HUDEP-2 (cell line): Measurements from ENCODE around the gene HLA-F.
A peak's percentile ranks its signal among the peaks of the same experiment; 100 is the strongest.

Experiments
- DNase-seq, 76 experiments: peaks; one replicate each; lab custom pipeline; 2025; ENCODE audit not compliant: unreplicated experiment in 76 of 76; lab: John Stamatoyannopoulos, UW

Gene HLA-F

DNA sequence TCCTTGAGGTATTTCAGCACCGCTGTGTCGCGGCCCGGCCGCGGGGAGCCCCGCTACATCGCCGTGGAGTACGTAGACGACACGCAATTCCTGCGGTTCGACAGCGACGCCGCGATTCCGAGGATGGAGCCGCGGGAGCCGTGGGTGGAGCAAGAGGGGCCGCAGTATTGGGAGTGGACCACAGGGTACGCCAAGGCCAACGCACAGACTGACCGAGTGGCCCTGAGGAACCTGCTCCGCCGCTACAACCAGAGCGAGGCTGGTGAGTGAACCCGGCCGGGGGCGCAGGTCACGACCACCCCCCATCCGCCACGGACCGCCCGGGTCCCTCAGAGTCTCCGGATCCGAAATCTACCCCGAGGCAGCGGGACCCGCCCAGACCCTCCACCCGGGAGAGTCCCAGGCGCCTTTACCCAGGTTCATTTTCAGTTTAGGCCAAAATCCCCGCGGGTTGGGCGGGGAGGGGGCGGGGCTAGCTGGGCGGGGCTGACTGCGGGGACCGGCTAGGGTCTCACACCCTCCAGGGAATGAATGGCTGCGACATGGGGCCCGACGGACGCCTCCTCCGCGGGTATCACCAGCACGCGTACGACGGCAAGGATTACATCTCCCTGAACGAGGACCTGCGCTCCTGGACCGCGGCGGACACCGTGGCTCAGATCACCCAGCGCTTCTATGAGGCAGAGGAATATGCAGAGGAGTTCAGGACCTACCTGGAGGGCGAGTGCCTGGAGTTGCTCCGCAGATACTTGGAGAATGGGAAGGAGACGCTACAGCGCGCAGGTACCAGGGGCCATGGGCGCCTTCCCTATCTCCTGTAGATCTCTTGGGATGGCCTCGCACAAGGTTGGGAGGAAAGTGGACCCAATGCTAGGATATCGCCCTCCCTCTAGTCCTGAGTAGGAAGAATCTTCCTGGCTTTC is 693 bp downstream of the HLA-F start:
- DNase-seq: no peak

DNA sequence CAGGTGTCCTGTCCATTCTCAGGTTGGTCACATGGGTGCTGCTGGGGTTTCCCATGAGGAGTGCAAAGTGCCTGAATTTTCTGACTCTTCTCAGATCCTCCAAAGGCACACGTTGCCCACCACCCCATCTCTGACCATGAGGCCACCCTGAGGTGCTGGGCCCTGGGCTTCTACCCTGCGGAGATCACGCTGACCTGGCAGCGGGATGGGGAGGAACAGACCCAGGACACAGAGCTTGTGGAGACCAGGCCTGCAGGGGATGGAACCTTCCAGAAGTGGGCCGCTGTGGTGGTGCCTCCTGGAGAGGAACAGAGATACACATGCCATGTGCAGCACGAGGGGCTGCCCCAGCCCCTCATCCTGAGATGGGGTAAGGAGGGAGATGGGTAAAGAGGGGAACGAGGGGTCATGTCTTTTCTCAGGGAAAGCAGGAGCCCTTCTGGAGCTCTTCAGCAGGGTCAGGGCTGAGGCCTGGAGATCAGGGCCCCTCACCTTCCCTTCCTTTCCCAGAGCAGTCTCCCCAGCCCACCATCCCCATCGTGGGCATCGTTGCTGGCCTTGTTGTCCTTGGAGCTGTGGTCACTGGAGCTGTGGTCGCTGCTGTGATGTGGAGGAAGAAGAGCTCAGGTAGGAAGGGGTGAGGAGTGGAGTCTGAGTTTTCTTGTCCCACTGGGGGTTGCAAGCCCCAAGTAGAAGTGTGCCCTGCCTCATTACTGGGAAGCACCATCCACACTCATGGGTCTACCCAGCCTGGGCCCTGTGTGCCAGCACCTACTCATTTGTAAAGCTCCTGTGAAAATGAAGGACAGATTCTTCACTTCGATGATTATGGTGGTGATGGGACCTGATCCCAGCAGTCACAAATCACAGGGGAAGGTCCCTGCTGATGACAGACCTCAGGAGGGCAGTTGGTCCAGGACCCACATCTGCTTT is 2.0 kb downstream of the HLA-F start:
- no peak for DNase-seq

DNA sequence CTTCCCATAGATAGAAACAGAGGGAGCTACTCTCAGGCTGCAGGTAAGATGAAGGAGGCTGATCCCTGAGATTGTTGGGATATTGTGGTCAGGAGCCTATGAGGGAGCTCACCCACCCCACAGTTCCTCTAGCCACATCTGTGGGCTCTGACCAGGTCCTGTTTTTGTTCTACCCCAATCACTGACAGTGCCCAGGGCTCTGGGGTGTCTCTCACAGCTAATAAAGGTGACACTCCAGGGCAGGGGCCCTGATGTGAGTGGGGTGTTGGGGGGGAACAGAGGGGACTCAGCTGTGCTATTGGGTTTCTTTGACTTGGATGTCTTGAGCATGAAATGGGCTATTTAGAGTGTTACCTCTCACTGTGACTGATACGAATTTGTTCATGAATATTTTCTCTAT is 2.8 kb downstream of the HLA-F start:
- no peak for DNase-seq

DNA sequence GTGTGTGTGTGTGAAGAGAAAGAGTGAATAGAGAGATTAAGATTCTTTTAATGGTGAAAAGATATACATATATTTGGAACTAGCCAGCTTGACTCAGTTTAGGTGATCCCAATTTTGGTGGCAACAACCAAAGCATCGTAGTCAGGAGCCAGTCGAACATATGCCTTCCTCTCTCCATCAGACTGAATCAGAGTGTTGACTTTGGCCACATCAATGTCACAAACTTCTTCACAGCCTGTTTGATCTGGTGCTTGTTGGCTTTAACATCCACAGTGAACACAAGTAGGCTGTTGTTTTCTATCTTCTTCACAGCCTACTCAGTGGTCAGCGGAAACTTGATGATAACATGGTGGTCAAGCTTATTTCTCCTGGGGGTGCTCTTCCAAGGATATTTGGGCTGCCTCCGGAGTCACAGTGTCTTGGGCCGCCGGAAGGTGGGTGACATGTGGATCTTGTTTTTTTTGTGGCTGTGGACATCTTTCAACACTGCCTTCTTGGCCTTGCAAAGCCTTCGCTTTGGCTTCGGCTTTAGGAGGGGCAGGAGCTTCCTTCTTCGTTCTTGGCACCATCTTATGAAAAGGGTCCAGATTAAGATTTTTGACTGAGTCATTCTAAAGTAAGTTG is 3.4 kb downstream of the HLA-F start:
- no peak for DNase-seq

DNA sequence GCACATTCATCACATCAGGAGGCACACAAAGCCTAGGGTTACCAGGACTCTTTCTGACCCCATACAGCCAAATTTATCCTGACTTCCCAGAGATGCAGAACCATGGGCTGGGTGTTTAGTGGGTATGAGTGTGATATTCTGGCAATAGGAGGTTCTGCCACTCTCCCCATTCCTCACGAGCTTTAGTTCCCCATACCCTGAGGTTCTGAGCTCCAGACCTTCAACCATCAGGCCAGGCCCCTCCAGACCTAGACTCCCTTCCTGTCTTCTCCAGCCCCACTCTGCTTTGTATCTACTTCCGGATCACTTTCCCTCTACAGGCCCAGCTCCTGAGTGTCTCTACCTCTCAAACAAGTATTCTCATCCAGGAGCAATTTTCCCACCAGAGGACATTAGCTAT is 4.4 kb downstream of the HLA-F start:
- no peak for DNase-seq

DNA sequence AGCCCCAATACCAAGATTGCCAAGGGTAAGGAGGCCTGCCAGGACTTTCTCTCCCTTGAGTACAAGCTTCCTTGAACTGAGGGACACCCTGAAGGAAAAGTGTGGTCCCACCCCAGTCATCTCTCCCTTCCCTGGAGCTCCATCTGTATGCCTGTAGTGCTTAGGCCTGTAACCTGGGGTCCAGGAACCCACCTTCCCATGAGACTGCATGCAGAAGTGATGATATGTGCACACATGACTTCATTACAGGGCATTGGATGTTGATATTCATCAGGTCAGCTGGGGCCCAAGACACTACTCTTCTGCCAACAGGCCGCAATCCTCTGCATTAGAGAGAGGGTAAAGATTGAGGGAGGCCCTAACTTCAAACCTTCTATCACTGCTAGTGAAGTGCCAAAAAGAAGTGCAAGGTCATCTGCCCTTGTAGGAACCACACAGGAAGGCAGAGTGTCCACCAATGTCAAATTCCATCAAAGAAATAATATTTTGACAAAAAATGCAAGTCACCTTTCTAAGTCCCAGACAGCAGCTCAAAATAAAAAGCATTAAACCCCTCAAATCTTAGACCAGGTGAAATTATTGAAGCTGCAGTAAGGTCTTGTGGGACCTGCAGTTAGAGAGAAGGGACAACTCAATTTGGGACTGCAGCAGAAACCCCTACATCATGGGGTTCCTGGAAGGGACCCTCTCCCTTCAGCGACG is 5.1 kb downstream of the HLA-F start:
- DNase-seq: no peak

DNA sequence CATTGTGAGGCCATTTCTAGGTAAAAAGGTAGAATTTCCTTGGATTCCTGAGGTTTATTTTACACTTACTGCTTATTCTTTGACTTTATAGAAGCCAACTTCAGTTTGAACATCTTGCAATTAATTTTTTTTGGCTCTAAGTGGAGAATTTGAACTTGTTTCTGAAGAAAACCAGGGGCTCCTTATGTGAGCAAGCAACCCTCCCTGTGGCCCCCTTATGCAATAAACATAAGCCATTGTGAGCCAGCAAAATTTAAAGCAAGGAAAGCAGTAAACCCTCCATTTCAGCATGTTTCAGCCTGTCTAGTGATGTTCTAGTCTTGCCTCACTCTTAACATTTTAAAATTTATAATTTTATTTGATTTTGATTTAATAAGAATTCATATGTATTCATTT is 5.6 kb downstream of the HLA-F start:
- DNase-seq: no peak

DNA sequence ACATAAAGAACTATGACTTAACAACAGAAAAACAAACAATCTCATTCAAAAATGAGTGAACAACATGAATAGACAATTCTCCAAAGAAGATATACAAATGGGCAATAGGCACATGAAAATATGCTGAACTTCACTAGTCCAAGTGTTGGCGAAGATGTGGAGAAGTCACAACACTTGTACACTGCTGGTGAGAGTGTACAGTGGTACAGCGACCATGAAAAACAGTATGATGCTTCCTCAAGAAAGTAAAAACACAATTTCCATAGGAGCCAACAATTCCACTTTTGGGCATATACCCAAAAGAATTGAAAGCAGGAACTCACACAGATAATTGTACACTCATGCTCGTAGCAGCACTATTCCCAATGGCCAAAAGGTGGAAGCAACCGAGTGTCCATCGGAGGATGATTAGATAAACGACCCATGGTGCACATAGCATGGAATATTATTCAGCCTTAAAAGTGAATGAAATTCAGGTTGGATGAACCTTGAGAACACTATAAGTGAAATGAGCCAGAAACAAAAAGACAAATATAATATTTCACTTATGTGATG is 6.6 kb downstream of the HLA-F start:
- no peak for DNase-seq

DNA sequence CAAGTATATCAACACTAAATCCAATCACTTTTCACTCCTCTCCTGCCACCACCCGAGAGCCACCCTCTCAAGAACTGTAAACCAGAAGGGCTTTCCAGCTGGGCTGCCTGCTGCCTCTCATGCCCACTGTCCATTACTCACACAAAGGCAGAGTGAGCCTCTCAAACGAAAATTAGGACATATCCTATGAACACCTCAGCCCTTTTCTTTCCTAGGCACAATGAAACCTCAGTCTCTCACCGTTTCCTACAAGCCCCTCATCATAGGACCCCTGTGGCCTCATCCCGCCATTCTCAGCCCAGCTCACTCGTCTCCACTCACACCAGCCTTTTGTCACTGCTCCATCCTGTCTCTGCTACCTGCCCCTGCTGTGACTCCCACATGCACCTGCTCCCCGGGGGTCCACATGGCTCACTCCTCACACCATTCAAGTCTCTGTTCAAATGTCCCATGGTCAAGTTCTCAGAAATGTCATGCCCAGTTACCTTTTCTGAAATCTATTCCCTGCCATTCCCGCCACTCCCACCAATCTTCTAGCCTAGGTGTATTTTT is 7.4 kb downstream of the HLA-F start:
- DNase-seq: no peak

DNA sequence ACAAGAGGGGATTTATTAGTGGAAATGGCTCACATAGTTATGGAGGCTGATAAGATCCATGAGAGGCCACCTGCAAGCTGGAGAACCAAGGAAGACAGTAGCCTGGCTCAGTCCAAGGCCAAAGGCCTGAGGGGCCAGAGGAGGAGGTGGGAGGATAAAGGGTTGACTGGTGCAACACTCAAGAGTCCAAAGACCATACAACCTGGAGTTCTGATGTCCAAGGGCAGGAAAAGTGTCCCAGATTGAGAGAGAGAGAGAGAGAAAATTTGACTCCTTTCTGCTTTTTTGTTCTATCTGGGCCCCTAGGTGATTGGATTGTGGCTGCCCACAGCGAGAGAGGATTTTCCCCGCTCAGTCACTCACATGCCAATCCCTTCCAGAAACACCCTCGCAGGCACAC is 8.0 kb downstream of the HLA-F start:
- no peak for DNase-seq

DNA sequence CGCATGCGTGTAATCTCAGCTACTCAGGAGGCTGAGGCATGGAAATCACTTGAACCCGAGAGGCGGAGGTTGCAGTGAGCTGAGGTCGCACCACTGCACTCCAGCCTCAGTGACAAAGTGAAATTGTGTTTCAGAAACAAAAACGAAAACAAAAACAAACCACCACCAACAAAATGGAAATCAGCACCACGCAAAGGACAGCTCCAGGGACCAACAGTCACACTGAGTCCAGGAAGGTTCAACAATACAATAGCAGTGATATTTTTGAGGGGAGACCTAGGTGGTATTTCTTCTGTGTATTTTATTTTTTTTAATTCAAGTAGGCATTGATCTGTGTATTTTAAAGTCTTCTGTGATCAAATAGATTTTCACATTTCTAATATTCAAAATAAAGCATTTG is 9.8 kb downstream of the HLA-F start:
- DNase-seq: no peak

DNA sequence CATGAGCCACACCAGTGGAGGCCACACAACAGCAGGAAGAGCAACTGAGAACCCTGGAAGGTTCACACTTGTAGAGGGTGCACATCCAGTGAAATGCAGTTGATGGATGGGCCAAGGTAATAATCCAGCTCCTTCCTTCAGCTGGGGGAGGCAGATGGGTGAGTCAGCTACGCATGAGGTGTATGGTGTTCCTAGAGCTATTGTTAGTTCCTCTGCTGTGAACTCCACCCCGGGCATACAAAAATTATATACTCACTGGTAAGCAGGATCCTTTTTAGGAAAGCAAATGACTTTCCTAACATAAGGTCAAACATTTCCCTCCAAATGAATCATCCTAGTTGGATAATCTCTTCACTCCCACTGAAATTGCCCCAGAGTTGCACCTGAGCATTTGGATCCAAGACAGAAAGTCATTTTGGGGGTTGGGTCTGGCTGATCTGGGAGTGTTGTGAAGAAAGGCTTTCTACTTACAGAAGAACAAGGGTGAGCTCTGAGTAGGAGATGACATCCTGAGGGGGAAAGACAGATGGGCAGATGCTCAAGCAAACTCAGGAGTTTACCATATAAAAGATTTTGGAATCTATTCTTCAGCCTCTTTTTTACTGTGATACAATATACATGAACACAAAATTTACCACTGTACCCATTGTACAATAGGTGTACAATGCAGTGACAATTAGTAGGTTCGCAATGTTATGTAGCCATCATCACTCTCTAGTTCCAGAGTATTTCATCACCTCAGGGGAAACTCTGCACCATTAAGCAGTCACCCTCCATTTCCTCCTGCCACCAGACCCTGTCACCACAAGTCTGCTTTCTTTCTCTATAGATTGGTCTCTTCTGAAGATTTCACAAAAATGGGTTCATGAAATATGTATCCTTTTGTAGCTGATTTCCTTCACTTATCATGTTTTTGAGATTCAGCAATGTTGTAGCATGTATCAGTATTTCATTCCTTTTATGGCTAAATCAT is 11.1 kb downstream of the HLA-F start:
- DNase-seq: no peak

DNA sequence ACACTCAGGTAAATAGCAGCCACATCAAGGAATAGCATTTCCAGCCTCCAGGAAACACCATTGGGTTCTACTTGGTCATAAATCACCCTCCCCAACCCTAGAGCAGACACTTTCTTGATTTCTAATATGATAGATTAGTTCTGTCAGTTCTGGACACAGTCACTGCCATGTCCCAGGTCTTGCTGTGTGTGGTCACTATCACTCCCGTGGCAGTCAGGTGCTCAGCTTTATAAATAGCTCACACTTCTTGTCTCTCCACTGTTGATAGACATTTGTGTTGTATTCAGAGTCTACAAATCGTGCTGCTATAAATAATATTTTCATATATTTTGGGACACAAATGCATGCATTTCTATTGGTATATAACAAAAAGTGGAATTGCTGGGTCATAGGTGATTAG is 13.3 kb downstream of the HLA-F start:
- DNase-seq: no peak

DNA sequence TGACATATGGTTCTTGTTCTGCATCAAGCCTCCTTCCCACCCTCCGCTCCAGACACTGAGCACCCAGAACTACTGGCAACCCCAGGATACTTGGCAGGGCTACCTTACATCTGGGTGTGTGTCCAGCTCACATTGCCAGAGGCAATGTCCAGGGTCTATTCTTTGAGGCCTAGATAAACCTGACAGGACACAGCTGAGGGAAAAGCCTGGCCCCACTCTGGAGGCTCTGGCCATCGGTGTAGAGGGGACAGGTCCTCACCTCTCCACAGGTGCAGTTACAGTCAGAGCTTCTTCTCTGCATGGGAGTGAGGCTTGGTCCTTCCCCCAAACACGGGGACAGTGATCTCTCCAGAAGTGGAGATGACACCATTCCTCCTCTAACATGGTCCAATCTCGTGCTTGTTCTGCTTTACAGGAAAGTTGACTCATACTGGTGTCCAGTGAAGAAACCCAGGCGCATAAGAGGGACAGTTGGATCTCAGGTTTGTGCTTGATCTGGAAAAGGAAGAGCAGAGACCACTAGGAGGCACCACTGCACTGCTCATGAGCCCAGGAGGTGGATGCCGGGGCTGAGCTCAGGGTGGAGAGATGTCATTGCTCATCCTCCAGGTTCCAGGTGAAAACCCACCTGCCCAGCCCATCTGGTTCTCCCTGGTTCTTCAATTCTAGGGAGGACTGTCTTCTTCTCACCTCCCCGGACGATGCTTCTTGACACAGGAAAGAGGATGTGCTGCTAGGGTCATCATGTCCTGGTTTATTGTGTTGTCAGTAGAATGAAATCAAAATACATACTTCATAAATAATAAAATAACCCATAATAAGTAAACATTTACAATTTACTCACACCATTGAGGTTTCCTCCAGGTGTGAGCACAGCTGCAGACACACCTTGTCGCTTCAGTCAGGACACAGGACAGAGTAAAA is 14.7 kb downstream of the HLA-F start:
- DNase-seq: peak in 60 of 76 experiments; percentile 9 to 75 (median 54)

DNA sequence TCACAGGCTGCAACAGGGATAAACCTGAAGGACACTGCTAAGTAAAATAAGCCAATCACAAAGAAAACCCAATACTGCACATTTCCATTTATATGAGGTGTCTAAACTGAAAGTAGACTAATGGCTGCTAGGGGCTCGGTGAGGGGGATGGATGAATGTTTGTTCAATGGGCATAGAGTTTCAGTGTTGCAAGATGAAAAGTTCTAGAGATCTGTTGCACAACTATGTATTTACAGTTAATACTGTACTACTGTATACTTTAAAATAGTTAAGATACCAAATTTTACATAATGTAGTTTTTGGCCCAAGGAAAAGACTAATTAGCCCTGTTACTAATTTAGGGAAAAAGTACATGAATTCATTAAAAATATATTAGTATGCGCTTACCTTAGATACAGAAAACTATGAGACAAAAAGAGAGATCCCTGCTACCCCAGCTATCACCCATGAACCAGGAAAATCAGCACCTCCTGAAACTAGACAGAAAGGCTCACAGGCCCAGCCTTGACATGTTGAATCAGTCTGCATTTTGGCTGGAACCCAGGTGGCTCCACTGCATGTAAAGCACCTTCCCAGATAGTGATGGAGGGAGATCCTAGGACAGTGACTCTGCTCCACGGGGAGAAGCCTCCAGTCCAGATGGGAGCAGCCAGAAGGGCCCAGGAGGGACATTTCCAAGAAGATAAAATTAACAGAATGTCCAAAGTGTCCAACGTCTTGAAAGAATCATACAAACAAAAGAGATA is 16.1 kb downstream of the HLA-F start:
- no peak for DNase-seq

DNA sequence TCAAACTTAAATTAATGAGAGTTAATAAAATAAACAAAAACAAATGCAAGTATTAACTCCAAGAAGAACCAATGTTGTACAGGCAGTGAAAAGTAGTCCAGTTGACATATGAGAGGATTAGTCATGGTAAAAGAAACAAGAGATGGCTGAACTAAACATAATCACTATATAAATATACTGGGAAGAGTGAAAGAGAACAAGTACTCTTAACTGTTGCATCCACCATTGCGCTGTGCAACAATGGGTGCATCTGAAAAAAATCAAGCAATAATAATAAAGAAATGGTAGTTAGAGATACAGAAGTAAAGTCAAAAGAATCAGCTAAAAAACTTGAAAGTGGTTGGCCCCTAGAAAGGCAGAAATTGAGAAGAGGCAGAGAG is 16.6 kb downstream of the HLA-F start:
- DNase-seq: no peak

DNA sequence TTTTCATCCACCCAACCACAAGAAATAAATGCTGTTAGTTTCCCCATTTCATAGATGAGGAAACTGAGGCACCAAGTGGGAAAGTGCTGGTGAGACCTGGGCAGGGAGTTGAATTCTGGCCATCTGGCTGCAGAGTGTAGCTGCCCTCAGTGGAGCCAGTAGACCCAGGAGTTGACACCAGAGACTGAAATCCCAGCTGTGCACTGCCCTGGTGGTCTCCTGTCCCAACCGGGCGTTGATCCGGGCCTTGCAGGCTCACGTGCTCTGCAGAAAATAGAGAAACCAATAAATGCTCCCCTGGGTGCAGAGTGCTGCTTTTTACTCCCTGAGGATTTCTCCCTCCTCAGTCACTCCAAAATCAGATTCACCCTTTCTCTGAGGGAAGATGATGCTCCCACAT is 18.4 kb downstream of the HLA-F start:
- DNase-seq: no peak
